ENCODE results near the gene ZNF524.
"Not testable (repeated sequence)": the region's sequence is repeated elsewhere in the genome, so short reads cannot be mapped to it uniquely, and the experiment has no call there.

ZNF524 gene

DNA sequence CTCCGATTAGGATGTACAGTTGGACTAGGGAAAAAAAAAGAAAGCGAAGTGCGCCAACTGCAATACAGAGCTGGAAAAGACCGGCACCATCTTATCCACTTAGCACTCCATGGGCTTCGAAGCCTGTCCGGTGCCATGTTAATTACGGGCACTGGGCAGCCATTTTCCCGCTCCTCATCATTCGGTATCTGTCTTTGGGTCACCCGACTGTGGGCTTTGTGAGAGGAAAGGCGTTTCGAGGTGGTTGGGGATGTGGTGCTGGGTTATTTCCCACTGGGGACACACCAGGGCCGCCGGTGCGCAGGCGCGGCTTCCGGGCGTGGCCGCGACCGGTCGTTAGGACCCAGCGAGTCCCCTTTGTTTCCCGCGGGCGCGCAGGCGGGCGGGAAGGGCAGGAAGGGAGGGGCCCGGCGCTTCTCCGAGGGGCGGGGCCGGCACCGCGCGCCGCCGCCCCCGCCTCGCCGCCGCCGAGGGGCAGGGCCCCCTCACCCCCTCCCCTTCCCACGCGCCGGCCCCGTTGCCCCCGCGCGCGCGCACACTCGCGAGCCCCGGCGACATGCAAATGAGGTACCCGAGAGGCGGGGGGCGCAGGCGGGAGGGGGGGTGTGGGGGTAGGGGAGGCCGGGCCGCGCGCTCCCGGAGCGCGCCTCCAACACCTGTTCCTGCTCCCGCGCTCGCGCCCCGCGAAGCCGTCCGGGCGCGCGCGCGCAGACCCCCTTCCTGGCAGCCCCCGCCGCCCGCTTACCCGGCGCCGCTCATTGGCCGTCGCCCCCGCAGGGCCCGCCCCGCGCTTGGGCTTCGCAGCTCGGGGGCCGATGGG is at the start of gene ZNF524:
TSS of gene ZNF524 (plus strand) at position 447 of the 820 bp plus-strand sequence. CDS start 1,825 bp downstream, outside the sequence.
- DNase-seq: peak; percentile 94

DNA sequence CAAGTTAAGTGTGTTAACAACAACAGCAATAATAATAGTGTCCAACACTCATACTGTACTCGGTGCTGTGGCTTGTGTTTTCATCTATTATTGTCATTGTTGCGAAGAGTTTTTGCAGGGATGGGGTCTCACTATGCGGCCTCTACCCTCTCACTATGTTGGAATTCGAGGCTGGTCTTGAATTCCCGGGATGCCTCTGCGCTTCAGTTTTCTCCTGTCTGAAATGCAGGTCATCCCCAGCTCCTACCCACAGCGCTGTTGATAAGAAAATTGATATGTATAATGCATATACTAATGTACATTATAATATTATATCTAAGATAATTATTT is 49.8 kb upstream of the ZNF524 start:
- no peak for DNase-seq

GRCh38 chr19:55552206-55552605 is 47.9 kb upstream of the ZNF524 start:
- DNase-seq: no peak

GRCh38 chr19:55552620-55553019 is 47.5 kb upstream of the ZNF524 start:
- DNase-seq: no peak

- no peak for DNase-seq
These were observed 46.6 kb upstream of the ZNF524 start for GRCh38 chr19:55553217-55554182.

- no peak for DNase-seq
These were observed 45.8 kb upstream of the ZNF524 start for GRCh38 chr19:55554302-55554701.

DNA sequence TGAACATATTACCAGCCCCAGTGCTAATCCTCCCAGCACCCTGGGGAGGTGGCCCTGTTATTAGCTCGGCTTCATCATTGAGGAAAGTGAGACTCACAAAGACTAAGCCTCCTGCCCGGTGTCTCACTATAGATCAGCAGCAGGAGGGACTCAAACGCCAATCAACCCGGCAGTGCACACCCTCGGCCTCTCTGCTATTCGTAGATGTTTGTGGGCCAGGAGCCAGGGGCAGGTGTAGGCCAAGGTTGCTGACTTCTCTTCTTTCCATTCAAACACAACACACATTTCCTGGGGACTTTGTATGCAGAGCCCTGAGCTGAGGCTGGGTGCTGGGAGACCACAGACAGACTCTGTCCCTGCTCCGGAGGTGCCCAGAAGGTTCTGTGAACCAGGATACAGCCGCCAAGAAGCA is 45.3 kb upstream of the ZNF524 start:
- no peak for DNase-seq

DNA sequence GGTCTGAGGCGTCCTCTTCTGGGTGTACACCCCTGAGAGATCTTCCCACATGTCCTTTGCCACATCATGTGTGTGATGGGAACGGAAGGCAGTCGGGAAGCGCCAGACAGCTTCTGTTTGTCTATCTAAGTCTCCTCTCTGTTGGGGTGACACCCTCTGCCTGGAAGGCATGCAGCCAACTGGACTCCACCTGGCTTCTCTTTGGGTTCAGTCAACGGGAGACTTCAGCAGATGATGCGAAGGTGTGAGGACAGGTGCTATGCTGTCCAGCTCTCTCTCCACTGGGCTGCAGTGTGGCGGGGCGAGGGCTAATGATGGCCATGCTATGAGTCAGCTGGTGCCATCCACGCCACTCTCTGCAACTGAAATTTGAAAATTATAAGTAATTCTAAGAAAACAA is 40.4 kb upstream of the ZNF524 start:
- DNase-seq: no peak

- no peak for DNase-seq
These were observed 36.8 kb upstream of the ZNF524 start for GRCh38 chr19:55563261-55563690.

DNA sequence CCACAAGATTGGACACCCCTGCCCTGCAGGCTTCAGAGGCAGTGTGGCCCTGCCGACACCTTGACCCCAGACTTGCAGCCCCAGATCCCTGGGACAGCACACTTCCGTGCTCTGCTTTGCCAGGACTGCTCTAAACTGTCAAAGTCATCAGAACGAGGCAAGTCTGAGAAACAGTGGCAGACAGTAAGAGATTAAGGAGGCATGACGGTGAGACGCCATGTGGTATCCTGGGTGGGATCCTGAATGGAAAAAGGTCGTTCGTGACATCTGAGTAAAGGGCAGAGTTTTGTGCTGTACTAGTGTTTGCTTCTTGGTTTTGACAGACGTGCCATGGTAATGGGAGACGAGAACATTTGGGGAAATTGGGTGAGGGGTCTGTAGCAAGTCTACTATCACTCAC is 33.3 kb upstream of the ZNF524 start:
- DNase-seq: no peak

- no peak for DNase-seq
These were observed 32.3 kb upstream of the ZNF524 start for GRCh38 chr19:55567708-55568328.

DNA sequence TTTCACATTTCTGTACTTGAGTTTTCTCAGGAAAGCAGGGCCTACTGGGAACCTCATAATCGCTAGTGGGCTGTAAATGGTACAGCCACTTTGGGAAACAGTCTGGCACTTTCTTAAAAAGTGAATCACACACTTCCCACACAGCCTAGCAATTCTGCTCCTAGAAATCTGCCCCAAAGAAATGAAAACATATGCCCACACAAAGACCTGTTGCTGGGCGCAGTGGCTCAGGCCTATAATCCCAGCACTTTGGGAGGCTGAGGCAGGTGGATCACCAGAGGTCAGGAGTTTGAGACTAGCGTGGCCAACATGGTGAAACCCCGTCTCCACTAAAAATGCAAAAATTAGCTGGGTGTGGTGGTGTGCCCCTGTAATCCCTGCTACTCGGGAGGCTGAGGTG is 30.6 kb upstream of the ZNF524 start:
- DNase-seq: not testable (repeated sequence)

DNA sequence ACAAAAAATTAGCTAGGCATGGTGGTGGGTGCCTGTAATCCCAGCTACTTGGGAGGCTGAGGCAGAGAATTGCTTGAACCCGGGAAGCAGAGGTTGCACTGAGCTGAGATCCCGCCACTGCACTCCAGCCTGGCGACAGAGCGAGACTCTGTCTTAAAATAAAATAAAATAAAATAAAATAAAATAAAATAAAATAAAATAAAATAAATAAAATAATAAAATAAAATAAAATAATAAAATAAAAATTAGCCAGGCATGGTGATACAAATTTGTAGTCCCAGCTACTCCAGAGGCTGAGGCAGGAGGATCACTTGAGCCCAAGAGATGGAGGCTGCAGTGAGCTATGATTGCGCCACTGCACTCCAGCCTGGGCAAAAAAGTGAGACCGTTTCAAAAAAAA is 26.2 kb upstream of the ZNF524 start:
- DNase-seq: not testable (repeated sequence)

- no peak for DNase-seq
These were observed 23.3 kb upstream of the ZNF524 start for GRCh38 chr19:55576746-55577145.

DNA sequence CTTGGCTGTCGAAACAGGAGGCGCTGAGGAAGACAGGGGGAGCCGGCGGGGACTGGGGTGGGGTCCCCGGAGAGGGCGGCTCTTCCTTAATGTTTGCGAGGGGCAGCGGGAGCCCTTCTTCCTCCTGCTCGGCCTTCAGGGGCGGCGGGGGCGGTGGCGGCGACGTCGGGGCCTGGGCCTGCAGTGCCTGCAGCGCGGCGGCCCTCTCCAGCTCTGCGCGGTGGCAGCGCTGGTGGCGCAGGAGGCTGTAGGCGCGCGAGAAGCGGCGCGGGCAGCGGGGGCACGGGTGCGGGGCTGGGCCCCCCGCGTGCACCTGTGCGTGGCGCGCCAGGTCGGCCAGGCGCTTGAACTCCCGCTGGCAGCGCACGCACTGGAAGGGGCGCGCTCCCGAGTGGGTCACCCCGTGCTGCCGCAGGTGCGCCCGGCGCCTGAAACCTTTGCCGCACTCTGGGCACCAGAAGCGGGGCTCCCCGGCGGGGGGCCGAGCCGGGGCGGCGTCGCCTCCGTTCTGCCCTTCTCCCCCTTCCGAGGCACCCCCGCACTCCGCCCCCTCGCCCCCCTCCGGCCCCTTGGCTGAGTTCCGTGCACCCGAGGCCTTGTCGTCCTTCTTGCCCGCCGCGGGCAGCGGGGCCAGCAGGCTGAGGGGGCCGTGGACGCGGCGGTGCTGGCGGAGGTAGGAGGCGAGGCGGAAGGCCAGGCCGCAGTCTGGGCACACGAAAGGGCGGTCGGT is 21.9 kb upstream of the ZNF524 start:
- no peak for DNase-seq

GRCh38 chr19:55578761-55579747 is 21.0 kb upstream of the ZNF524 start:
- no peak for DNase-seq

- DNase-seq: no peak
These were observed 20.1 kb upstream of the ZNF524 start for GRCh38 chr19:55579766-55580621.

DNA sequence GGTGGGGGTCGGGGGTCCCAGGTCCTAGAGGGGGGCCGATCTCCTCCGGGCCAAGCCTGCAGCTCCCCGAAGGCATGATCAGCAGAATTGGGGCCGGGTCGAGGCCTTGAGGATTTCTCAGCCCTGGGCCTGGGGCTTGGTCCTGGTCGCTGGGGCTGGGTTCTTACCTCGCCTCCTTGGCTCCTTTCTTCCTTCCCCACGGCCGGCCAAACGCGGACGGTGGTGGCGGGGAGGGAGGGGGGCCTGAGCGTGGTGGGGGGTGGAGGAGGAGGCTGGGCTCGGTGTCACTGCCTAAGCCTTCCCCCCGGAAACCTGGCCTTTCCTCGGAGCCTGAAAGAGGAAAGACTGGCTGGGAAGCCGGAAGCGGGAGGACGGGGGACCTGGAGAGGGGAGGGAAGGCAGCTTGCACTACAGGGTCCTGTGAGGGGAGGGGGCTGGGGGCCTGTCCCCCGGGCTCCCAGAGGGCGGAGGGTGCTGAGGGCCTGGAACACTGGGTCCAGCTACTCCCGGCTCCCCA is 19.4 kb upstream of the ZNF524 start, which contains the start of gene ZNF579:
TSS of gene ZNF579 (minus strand) at position 221 of the 517 bp plus-strand sequence. CDS start 1,209 bp downstream, outside the sequence.
- DNase-seq: peak; percentile 91

- DNase-seq: no peak
These were observed 18.8 kb upstream of the ZNF524 start for GRCh38 chr19:55581145-55581822.

Data from activated effector memory CD4-positive, alpha-beta T cell treated with anti-CD3 and anti-CD28 coated beads, Interleukin-2, amount 50 U/mL, for 16 hours (primary cell).